ENCODE data around the gene CELA3A.

DNA sequence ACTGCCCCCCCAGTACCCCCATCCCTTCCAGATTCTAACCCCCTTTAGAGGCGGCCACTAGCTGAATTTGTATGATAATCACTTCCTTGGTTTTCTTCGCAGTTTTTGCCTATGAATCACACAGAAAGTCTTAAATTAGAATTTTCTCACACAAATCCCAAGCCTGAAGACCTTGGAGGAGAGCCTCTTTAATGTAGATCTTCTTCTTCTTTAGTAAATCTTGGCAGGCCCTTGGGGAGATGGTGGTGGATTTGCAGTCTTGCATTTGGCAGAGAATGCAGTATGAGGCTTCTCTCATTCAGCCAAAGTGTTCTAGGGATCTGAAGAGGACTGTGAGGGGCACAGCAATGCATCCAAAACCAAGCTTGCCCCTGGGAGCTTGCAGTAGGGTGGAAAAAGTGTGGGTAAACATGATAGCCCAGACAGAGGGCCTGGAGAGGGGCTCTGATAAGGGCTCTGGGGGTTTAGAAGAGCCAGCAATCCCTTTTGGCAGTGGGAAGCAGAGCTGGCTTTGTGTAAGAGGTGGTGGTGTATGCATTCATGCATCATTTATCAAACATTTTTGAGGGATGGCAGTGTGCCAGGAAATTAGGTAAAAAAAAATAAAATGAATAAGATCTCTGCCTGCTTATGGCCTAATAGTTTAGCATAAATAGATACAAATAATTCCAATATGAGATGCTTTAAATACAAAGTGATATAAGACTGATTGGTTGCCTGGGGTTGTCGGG is 43.4 kb downstream of the CELA3A start:
- TF ChIP-seq, protein P1, sequence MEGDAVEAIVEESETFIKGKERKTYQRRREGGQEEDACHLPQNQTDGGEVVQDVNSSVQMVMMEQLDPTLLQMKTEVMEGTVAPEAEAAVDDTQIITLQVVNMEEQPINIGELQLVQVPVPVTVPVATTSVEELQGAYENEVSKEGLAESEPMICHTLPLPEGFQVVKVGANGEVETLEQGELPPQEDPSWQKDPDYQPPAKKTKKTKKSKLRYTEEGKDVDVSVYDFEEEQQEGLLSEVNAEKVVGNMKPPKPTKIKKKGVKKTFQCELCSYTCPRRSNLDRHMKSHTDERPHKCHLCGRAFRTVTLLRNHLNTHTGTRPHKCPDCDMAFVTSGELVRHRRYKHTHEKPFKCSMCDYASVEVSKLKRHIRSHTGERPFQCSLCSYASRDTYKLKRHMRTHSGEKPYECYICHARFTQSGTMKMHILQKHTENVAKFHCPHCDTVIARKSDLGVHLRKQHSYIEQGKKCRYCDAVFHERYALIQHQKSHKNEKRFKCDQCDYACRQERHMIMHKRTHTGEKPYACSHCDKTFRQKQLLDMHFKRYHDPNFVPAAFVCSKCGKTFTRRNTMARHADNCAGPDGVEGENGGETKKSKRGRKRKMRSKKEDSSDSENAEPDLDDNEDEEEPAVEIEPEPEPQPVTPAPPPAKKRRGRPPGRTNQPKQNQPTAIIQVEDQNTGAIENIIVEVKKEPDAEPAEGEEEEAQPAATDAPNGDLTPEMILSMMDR (IDR thresholded peaks at IDR 0.05): no peak
- TF ChIP-seq POLR2A (IDR thresholded peaks at IDR 0.05): no peak

Data from adrenal gland (tissue), 5 donors.